Dermis blood vessel endothelial cell (primary cell): ENCODE data around the gene UNC119. TPM values are rescaled to one million over a fixed set of nuclear protein-coding genes. Genes with fewer than 3 reads are reported as not detected.

Experiments used
- total RNA-seq: library from RNA; depleted of rRNA; stranded (reverse); fragments of >200 nt; gene quantifications from 2 replicates; pipeline ENCODE4 v1.2.3, GENCODE V29; 2014

UNC119 gene
- total RNA-seq, 1 donor from 2014 or later: 32.0 TPM

Other genes starting within 250 kb of the UNC119 start
- 9.0 and 27.4 TPM in 2 replicates for gene TMEM97, start 233.4 kb downstream of the UNC119 start, total RNA-seq
- 35.3 and 61.4 TPM in 2 replicates for gene IFT20, start 217.2 kb downstream of the UNC119 start, total RNA-seq
- gene TNFAIP1, start 216.9 kb downstream of the UNC119 start, total RNA-seq: 107 and 108 TPM in 2 replicates
- gene POLDIP2, start 195.1 kb downstream of the UNC119 start, total RNA-seq: 69.4 and 92.4 TPM in 2 replicates
- not detected in 2 replicates for gene SEBOX, start 187.4 kb downstream of the UNC119 start, total RNA-seq
- gene VTN, start 182.3 kb downstream of the UNC119 start, total RNA-seq: 0.14 and 0.34 TPM in 2 replicates
- gene SARM1, start 180.9 kb downstream of the UNC119 start, total RNA-seq: 4.2 and 5.1 TPM in 2 replicates
- 1.9 and 2.9 TPM in 2 replicates for gene SLC46A1, start 146.4 kb downstream of the UNC119 start, total RNA-seq
- gene SLC13A2, start 79.0 kb downstream of the UNC119 start, total RNA-seq: not detected in 2 replicates
- not detected in 2 replicates for gene FOXN1, start 46.3 kb downstream of the UNC119 start, total RNA-seq
- 65.9 and 86.0 TPM in 2 replicates for gene PIGS, start 18.9 kb upstream of the UNC119 start, total RNA-seq
- 23.5 and 29.9 TPM in 2 replicates for gene ALDOC, start 24.3 kb upstream of the UNC119 start, total RNA-seq
- gene SPAG5, start 46.4 kb upstream of the UNC119 start, total RNA-seq: 10.6 and 47.7 TPM in 2 replicates
- gene RSKR, start 61.6 kb upstream of the UNC119 start, total RNA-seq: 4.7 and 8.3 TPM in 2 replicates
- gene BLTP2, start 92.5 kb upstream of the UNC119 start, total RNA-seq: 163 and 213 TPM in 2 replicates
- gene SDF2, start 109.3 kb upstream of the UNC119 start, total RNA-seq: 48.9 and 79.5 TPM in 2 replicates
- 42.2 and 75.9 TPM in 2 replicates for gene SUPT6H, start 109.6 kb upstream of the UNC119 start, total RNA-seq
- gene PROCA1, start 159.3 kb upstream of the UNC119 start, total RNA-seq: 0.51 and 0.56 TPM in 2 replicates
- 25.6 and 36.9 TPM in 2 replicates for gene RAB34, start 165.2 kb upstream of the UNC119 start, total RNA-seq
- 777 and 912 TPM in 2 replicates for gene RPL23A, start 167.4 kb upstream of the UNC119 start, total RNA-seq
- 0.85 and 0.93 TPM in 2 replicates for gene TLCD1, start 173.6 kb upstream of the UNC119 start, total RNA-seq
- 2.9 and 3.9 TPM in 2 replicates for gene NEK8, start 176.2 kb upstream of the UNC119 start, total RNA-seq
- gene TRAF4, start 191.4 kb upstream of the UNC119 start, total RNA-seq: 32.1 and 37.4 TPM in 2 replicates